ENCODE data around the gene GLP2R. TPM values are rescaled to one million over a fixed set of nuclear protein-coding genes. Genes with fewer than 3 reads are reported as not detected.

The GLP2R gene
- total RNA-seq, 4 donors from 2014 or later = 7.2 to 17.2 (median 12.2) TPM

GRCh38 chr17:9844153-9844552 is 18.4 kb downstream of the GLP2R start:
- in situ Hi-C loops (cut with MboI; ENCODE audit: low pct_ligation_motif_present in 1 of 4, low pct_unique_long_range_greater_than_20kb in 1 of 4, low sequenced_read_pairs in 3 of 4) = no loop called here
- Histone ChIP-seq H3K9me3 (no peaks in the 10 kb centered on the region), H3K4me1 (peaks cover 5 to 26% (median 12%) of the 10 kb centered on the region in 4 donors), H3K4me3 (no peak overlapping the region), H3K27ac (peak overlapping the region in 1 of 4 donors; percentile 14), H3K27me3 (no peaks in the 10 kb centered on the region), H3K36me3 (no peaks in the 10 kb centered on the region)
- DNase-seq = no peak
- whole genome bisulfite sequencing, 2 donors (ENCODE audit: low coverage in 1 of 2) = 84 to 88% methylated on average over 6 to 8 of the region's 8 CpGs
- TF ChIP-seq CTCF (IDR thresholded peaks at IDR 0.05) = no peak
- no peak for TF ChIP-seq EP300 (IDR thresholded peaks at IDR 0.05; ENCODE audit: low read depth)
- TF ChIP-seq POLR2AphosphoS5 (IDR thresholded peaks at IDR 0.05) = no peak
- no peak for TF ChIP-seq POLR2A (IDR thresholded peaks at IDR 0.05)
- intact Hi-C loops (cut with DNase I; ENCODE audit: low total_unique reads) = no loop called here

GRCh38 chr17:9845306-9845705 is 19.6 kb downstream of the GLP2R start:
- no peak overlapping the region for H3K27ac ChIP-seq
- intact Hi-C loops (cut with DNase I; ENCODE audit: low total_unique reads) (no loop called here), in situ Hi-C loops (cut with MboI; ENCODE audit: low pct_ligation_motif_present in 1 of 4, low pct_unique_long_range_greater_than_20kb in 1 of 4, low sequenced_read_pairs in 3 of 4) (no loop called here)
- DNase-seq = no peak
- WGBS, 2 donors (ENCODE audit: low coverage in 1 of 2) = 90 to 100% methylated on average over 3 to 4 of the region's 4 CpGs
- H3K36me3 ChIP-seq = no peaks in the 10 kb centered on the region
- H3K4me1 ChIP-seq = peaks cover 5 to 20% (median 12%) of the 10 kb centered on the region in 4 donors
- TF ChIP-seq EP300 (IDR thresholded peaks at IDR 0.05; ENCODE audit: low read depth) = no peak
- no peak for TF ChIP-seq POLR2AphosphoS5 (IDR thresholded peaks at IDR 0.05)
- TF ChIP-seq POLR2A (IDR thresholded peaks at IDR 0.05) = no peak
- TF ChIP-seq CTCF (IDR thresholded peaks at IDR 0.05) = no peak
- H3K9me3 ChIP-seq = no peaks in the 10 kb centered on the region
- no peaks in the 10 kb centered on the region for H3K27me3 ChIP-seq
- H3K4me3 ChIP-seq = no peak overlapping the region

- H3K9me3 ChIP-seq = peaks cover 0 to 5% of the 10 kb centered on the region in 2 donors
- 24 to 65% methylated on average over 3 to 5 of the region's 5 CpGs for WGBS, 2 donors (ENCODE audit: low coverage in 1 of 2)
- H3K4me1 ChIP-seq = no peaks in the 10 kb centered on the region
- TF ChIP-seq CTCF (IDR thresholded peaks at IDR 0.05) = no peak
- no peak for TF ChIP-seq POLR2A (IDR thresholded peaks at IDR 0.05)
- no peak for TF ChIP-seq POLR2AphosphoS5 (IDR thresholded peaks at IDR 0.05)
- no peak for TF ChIP-seq EP300 (IDR thresholded peaks at IDR 0.05; ENCODE audit: low read depth)
- in situ Hi-C loops (cut with MboI; ENCODE audit: low pct_ligation_motif_present in 1 of 4, low pct_unique_long_range_greater_than_20kb in 1 of 4, low sequenced_read_pairs in 3 of 4) = no loop called here
- no peaks in the 10 kb centered on the region for H3K36me3 ChIP-seq
- intact Hi-C loops (cut with DNase I; ENCODE audit: low total_unique reads) = no loop called here
- H3K27me3 ChIP-seq = no peaks in the 10 kb centered on the region
- DNase-seq = no peak
- no peak overlapping the region for H3K27ac ChIP-seq
- no peak overlapping the region for H3K4me3 ChIP-seq
Observed at GRCh38 chr17:9850151-9850550, 24.4 kb downstream of the GLP2R start.

GRCh38 chr17:9854255-9854654 is 28.5 kb downstream of the GLP2R start:
- Histone ChIP-seq H3K27me3 (no peaks in the 10 kb centered on the region), H3K27ac (no peak overlapping the region), H3K36me3 (no peaks in the 10 kb centered on the region), H3K9me3 (peaks cover 0 to 5% of the 10 kb centered on the region in 2 donors), H3K4me3 (no peak overlapping the region), H3K4me1 (no peaks in the 10 kb centered on the region)
- DNase-seq = no peak
- intact Hi-C loops (cut with DNase I; ENCODE audit: low total_unique reads) = no loop called here
- no peak for TF ChIP-seq EP300 (IDR thresholded peaks at IDR 0.05; ENCODE audit: low read depth)
- 78% methylated on average over 5 of the region's 5 CpGs; no CpG with 5 or more reads in 1 of the 2 donors for WGBS, 2 donors (ENCODE audit: low coverage in 1 of 2)
- in situ Hi-C loops (cut with MboI; ENCODE audit: low pct_ligation_motif_present in 1 of 4, low pct_unique_long_range_greater_than_20kb in 1 of 4, low sequenced_read_pairs in 3 of 4) = no loop called here

GRCh38 chr17:9855036-9855435 is 29.3 kb downstream of the GLP2R start:
- TF ChIP-seq POLR2AphosphoS5 (IDR thresholded peaks at IDR 0.05) = no peak
- no peak for TF ChIP-seq CTCF (IDR thresholded peaks at IDR 0.05)
- no peak for TF ChIP-seq EP300 (IDR thresholded peaks at IDR 0.05; ENCODE audit: low read depth)
- TF ChIP-seq POLR2A (IDR thresholded peaks at IDR 0.05) = no peak
- Histone ChIP-seq H3K27ac (no peak overlapping the region), H3K36me3 (no peaks in the 10 kb centered on the region), H3K4me3 (no peak overlapping the region), H3K9me3 (peaks cover 0 to 5% of the 10 kb centered on the region in 2 donors), H3K4me1 (no peaks in the 10 kb centered on the region), H3K27me3 (no peaks in the 10 kb centered on the region)
- intact Hi-C loops (cut with DNase I; ENCODE audit: low total_unique reads) = no loop called here
- in situ Hi-C loops (cut with MboI; ENCODE audit: low pct_ligation_motif_present in 1 of 4, low pct_unique_long_range_greater_than_20kb in 1 of 4, low sequenced_read_pairs in 3 of 4) = no loop called here
- no peak for DNase-seq
- WGBS, 2 donors (ENCODE audit: low coverage in 1 of 2) = 75 to 95% methylated on average over 2 to 4 of the region's 4 CpGs
